Measurements from ENCODE around the gene TCP10L. TPM values are rescaled to one million over a fixed set of nuclear protein-coding genes. Genes with fewer than 3 reads are reported as not detected.

TCP10L gene
- total and polyA plus RNA-seq, 10 of the 15 experiments (the other 5 are each of a cell fraction or from before 2014, with no cell fraction given): 0.11 to 0.45 (median 0.19) TPM; not detected in 3

GRCh38 chr21:32574946-32575925, 10.1 kb downstream of the TCP10L start:
- H3K36me3 ChIP-seq (ENCODE audit: control insufficient read depth in 2 of 2, insufficient read depth in 2 of 2, low read length in 1 of 2): no peaks in the 10 kb centered on the region
- H3K9ac ChIP-seq (ENCODE audit: control insufficient read depth, insufficient read depth, low read length): no peak overlapping the region
- 49% methylated on average over 26 of the region's 26 CpGs for WGBS (ENCODE audit: insufficient coverage, insufficient replicate concordance, low lambda C conversion rate, missing lambda C conversion rate)
- no peaks in the 10 kb centered on the region; a peak in 1 of 4 replicates for H3K27me3 ChIP-seq (replicated peaks in 1 of 2; ENCODE audit: control insufficient read depth in 2 of 2, insufficient read depth in 2 of 2, low read length in 1 of 2)
- in situ Hi-C loops (cut with MboI) (no loop called here), intact Hi-C loops (cut with micrococcal nuclease; ENCODE audit: unreplicated experiment) (no loop called here)
- no TSS peak for BruUV-seq (replicated peaks)
- H3K4me2 ChIP-seq (ENCODE audit: control insufficient read depth, insufficient read depth): no peak overlapping the region
- RAD21 ChIA-PET (ENCODE audit: unreplicated experiment): no interaction called here
- POLR2A ChIA-PET: no interaction called here
- no peak overlapping the region for H2AFZ ChIP-seq (ENCODE audit: control insufficient read depth, low read depth, low read length)
- SMC1A ChIA-PET (ENCODE audit: uncharacterized antibody, unreplicated experiment): interaction anchor here (2.0 kb wide), 1 partner anchor 172 kb away, joined by 4 read pairs; no protein-coding TSS in a partner anchor
- no peaks in the 10 kb centered on the region for H3K9me3 ChIP-seq (replicated peaks; ENCODE audit: control insufficient read depth, insufficient read depth, low read length)
- no peaks in the 10 kb centered on the region for H3K79me2 ChIP-seq (ENCODE audit: control insufficient read depth, insufficient read depth, low read length)
- no peaks in the 10 kb centered on the region; the same call in 1 of the 2 replicates for H3K4me1 ChIP-seq (ENCODE audit: control insufficient read depth, insufficient read depth, low read length)
- CTCF ChIA-PET: no interaction called here
- H4K20me1 ChIP-seq (ENCODE audit: control insufficient read depth, insufficient read depth): no peaks in the 10 kb centered on the region
- no peak for FAIRE-seq
- no peak for ATAC-seq
- no peak overlapping the region for H3K4me3 ChIP-seq
- TF ChIP-seq IKZF1 (conservative IDR thresholded peaks at IDR 0.05) (no peak), ATF7 (IDR thresholded peaks at IDR 0.05; ENCODE audit: low read depth) (no peak), SIN3A (IDR thresholded peaks at IDR 0.05; ENCODE audit: low read depth, low read length) (no peak), NFIC (IDR thresholded peaks at IDR 0.05; ENCODE audit: low read depth, low read length) (no peak), MAX (IDR thresholded peaks at IDR 0.05; ENCODE audit: low read depth, low read length) (no peak), NKRF (conservative IDR thresholded peaks at IDR 0.05) (no peak), PBX3 (IDR thresholded peaks at IDR 0.05; ENCODE audit: insufficient replicate concordance, low read depth, low read length) (no peak), CEBPZ (IDR thresholded peaks at IDR 0.05; ENCODE audit: low read depth, low read length) (no peak), CBFB (IDR thresholded peaks at IDR 0.05; ENCODE audit: low read depth) (no peak), MTA2 (IDR thresholded peaks at IDR 0.05; ENCODE audit: low read depth) (no peak)
- H3K27ac ChIP-seq (ENCODE audit: control insufficient read depth, insufficient read depth): no peak overlapping the region
- no peak for DNase-seq (ENCODE audit: low read depth, low spot score)
